ENCODE results near the gene PRKAG1.

PRKAG1 gene

GRCh38 chr12:48979602-48980388 lies 38.8 kb downstream of the PRKAG1 start:
- DNase-seq (ENCODE audit: low spot score): peak; percentile 66
- in situ Hi-C loops (cut with MboI; ENCODE audit: low pct_unique_long_range_greater_than_20kb, low sequenced_read_pairs, unreplicated experiment): no loop called here
- no peak for TF ChIP-seq CTCF (IDR thresholded peaks at IDR 0.05; ENCODE audit: extremely low read depth, insufficient read depth, missing control alignments)

- TF ChIP-seq CTCF (IDR thresholded peaks at IDR 0.05; ENCODE audit: extremely low read depth, insufficient read depth, missing control alignments): no peak
- in situ Hi-C loops (cut with MboI; ENCODE audit: low pct_unique_long_range_greater_than_20kb, low sequenced_read_pairs, unreplicated experiment): no loop called here
- DNase-seq (ENCODE audit: low spot score): no peak
Observed at GRCh38 chr12:48978741-48979601, 39.6 kb downstream of the PRKAG1 start.

DNA sequence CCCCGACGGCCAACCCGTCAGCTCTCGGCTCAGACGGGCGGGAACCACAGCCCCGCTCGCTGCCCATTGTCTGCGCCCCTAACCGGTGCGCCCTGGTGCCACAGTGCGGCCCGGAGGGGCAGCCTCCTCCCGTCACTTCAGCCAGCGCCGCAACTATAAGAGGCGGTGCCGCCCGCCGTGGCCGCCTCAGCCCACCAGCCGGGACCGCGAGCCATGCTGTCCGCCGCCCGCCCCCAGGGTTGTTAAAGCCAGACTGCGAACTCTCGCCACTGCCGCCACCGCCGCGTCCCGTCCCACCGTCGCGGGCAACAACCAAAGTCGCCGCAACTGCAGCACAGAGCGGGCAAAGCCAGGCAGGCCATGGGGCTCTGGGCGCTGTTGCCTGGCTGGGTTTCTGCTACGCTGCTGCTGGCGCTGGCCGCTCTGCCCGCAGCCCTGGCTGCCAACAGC lies 40.3 kb downstream of the PRKAG1 start, which contains the start of gene WNT1:
WNT1 (plus strand) TSS at position 32 of the 450 bp plus-strand sequence; CDS start at position 361, 329 bp downstream.
- no peak for DNase-seq (ENCODE audit: low spot score)
- in situ Hi-C loops (cut with MboI; ENCODE audit: low pct_unique_long_range_greater_than_20kb, low sequenced_read_pairs, unreplicated experiment): no loop called here
- no peak for TF ChIP-seq CTCF (IDR thresholded peaks at IDR 0.05; ENCODE audit: extremely low read depth, insufficient read depth, missing control alignments)

- DNase-seq (ENCODE audit: low spot score): peak; percentile 91
- in situ Hi-C loops (cut with MboI; ENCODE audit: low pct_unique_long_range_greater_than_20kb, low sequenced_read_pairs, unreplicated experiment): no loop called here
- TF ChIP-seq CTCF (IDR thresholded peaks at IDR 0.05; ENCODE audit: extremely low read depth, insufficient read depth, missing control alignments): peak; percentile 81
Observed at GRCh38 chr12:48977290-48978281, 41.0 kb downstream of the PRKAG1 start.

- peak; percentile 50 for DNase-seq (ENCODE audit: low spot score)
- TF ChIP-seq CTCF (IDR thresholded peaks at IDR 0.05; ENCODE audit: extremely low read depth, insufficient read depth, missing control alignments): peak; percentile 70
- in situ Hi-C loops (cut with MboI; ENCODE audit: low pct_unique_long_range_greater_than_20kb, low sequenced_read_pairs, unreplicated experiment): no loop called here
Observed at GRCh38 chr12:48973941-48974673, 44.5 kb downstream of the PRKAG1 start.

Data from GM13977 (cell line).